Subcutaneous adipose tissue (tissue), 4 donors: ENCODE data around the gene DOCK4. TPM values are rescaled to one million over a fixed set of nuclear protein-coding genes. Genes with fewer than 3 reads are reported as not detected.

ENCODE experiments used
- total RNA-seq, 4 donors: library from RNA; depleted of rRNA; stranded (reverse); fragments of >200 nt; gene quantifications; one replicate each; pipeline ENCODE4 v1.1.0, GENCODE V29; 2016
- TF ChIP-seq, protein P1 (sequence below): fragments of 450-650 bp; IDR thresholded peaks from one replicate; pipeline ENCODE4 v1.5.1; 2016; ENCODE audit warnings: low read depth, mild to moderate bottlenecking, control low read depth, antibody characterized with exemption, moderate library complexity

The DOCK4 gene
- total RNA-seq, 4 donors from 2014 or later = 44.3 to 59.3 (median 52.5) TPM

DNA sequence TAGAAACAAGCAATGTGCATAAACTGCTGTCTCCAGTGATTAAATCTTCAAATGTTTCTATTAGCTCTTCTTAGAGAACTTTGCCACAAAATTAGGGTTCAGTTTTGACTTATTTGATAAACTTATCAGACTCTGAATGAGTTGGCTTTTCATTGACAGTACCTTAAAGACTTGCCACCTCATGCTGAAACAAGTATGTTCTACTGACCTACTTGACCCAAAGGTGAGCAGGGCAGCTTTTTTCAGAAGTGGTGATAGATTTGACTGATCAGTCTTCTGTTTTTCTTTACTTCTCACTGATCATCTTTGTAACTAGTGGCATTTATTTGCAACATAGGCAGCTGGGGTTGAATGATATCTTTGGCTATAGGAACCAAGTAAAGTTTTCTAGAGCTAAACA is 8.1 kb upstream of the DOCK4 start:
- TF ChIP-seq, protein P1, sequence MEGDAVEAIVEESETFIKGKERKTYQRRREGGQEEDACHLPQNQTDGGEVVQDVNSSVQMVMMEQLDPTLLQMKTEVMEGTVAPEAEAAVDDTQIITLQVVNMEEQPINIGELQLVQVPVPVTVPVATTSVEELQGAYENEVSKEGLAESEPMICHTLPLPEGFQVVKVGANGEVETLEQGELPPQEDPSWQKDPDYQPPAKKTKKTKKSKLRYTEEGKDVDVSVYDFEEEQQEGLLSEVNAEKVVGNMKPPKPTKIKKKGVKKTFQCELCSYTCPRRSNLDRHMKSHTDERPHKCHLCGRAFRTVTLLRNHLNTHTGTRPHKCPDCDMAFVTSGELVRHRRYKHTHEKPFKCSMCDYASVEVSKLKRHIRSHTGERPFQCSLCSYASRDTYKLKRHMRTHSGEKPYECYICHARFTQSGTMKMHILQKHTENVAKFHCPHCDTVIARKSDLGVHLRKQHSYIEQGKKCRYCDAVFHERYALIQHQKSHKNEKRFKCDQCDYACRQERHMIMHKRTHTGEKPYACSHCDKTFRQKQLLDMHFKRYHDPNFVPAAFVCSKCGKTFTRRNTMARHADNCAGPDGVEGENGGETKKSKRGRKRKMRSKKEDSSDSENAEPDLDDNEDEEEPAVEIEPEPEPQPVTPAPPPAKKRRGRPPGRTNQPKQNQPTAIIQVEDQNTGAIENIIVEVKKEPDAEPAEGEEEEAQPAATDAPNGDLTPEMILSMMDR = no peak

DNA sequence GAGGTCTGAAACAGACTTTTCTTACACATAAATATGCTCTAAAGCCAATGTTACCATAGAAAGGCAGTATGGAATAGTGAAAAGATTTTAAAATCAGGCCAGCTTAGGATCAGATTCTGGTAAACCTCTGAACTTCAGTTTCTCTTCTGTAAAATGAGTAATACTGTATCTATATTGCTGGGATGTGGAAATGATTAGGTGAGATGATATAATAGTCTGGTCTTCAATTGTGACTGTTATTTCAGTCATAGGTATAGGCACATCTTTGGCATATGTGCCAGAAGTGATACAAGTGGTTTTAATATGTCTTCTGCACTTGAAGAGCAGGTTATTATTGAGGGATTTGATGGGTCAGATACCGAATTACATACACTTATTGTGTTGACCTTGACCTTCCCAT is 7.5 kb upstream of the DOCK4 start:
- TF ChIP-seq, protein P1 = no peak

DNA sequence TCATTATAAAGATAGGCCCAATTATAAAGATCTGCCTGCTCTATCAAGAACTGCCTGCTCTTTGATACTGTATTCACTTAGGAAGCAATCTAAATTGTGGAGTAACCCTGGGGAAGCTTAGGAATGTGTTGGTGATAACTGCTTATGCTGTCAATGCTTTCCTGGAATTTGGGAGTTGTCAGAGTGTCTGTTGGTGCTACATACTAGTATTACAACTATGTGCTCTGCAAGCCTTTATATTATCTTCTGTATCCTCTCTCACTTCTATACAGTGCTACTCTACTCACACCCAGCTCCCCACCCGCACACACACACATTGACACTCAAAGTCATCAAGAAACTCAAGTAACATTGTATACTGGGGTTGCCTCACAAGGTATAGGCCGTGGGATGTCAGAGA is 6.4 kb upstream of the DOCK4 start:
- TF ChIP-seq, protein P1 = no peak

DNA sequence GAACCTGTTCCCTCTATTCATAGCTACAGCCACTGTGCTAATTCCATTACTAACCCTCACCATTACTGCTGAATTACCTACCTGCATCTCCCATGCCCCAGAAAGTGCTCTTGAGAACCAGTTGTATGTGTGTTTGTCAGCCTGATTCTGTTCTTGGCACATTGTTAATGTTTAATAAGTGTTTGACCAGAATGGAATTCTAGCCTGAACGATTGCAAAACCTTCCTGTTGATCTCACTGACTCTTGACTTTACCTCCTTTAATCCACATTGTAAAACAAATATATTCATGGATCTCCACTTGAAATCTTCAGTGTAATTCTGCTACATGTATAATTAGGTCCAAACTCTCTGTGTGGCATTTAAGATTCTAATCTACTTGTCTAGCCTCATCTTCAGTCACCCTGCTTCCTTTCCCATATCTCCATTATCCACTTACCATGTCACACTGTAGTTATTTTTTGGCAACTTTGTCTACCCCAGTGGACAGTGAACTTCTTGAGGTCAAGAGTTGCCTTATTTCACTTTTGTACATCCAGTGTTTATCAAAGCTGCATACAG is 5.2 kb upstream of the DOCK4 start:
- TF ChIP-seq, protein P1 = no peak

DNA sequence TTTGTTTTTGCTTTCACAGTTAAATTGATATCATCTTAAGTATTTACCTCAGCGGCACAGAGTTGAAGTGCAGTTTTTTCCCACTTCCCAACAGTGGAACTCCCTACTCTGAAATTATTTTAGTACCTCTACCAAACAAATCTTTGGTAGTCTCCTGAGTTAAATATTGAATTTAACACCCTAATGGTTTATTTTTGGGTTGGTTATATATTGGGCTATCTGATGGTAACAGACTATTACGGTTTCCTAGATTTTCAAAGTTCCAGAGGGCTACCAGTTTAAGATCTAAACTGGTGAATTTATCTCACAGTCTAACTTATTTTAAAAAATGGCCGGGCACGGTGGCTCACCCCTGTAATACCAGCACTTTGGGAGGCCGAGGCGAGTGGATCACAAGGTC is 1.6 kb upstream of the DOCK4 start:
- TF ChIP-seq, protein P1 = no peak

DNA sequence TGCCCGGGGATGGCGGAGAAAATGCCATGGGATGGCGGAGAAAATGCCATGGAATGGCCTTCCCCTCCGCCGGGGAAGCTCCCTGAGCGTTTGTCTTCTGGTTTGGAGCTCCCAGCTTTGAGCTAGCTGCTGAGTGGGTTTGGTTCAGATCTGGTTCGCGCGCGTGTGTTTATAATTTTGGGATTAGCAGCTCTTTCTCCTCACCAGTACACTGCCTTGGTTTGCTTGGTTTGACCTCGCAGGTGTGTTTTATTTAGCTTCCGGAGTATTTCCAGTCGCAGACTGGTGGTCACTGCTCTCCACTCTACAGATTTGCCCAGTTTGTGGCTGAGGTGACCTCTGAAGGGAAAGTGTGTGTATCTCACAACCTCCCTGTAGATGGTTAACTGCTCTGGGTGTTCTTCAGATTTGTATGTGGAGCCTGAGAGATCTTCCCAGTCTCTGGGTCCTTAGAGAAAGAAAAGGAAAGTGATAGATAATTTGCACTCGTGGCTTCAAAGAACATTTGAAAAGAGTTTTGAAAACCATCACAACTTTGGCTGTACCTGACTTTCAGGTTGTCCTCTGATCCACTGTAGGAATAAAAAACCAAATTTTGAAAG is 893 bp upstream of the DOCK4 start:
- TF ChIP-seq, protein P1 = no peak

DNA sequence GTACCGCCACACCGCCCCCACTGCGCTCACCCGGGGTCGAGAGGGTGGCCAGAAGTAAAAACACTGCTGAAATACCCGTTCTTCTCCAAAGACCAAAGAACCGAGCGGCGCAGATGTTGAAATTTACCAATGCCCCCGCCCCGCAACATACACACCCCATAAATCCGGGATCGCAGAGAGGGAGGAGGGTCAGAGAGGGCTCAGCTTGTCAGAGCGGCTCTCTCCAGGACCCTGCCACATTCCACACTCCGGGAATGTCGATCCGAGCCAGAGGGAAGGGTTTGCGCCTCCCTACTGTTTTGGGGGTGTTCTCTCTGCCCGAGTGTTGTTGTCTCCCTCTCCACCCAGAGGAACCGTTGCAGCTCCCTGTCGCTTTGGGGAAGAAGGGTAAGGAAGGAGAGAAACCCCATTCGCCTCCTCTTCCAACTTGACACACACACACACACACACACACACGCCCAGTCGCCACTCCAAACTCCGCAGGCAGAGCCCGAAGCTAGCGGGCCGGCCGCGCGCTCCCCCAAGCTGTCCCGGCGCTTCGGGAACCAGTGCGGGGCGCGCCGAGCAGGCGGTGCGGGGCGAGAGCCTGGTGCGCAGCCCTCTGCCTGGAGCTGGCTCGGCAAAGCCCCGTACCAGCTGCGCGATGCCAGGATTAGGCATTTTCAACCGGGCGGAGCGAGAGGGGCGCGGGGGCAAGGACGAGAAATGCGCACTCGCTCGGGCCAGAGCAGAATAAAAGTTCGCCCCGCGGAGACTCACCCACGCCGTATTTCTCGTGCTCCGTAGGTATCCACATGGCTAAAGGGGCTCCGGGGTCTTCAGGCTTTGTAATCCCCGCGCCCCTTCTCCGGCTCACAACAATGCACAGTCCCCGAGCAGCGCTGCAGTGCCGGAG is 609 bp downstream of the DOCK4 start:
- TF ChIP-seq, protein P1 = no peak
